Measurements from ENCODE around the gene ABHD16A. TPM values are rescaled to one million over a fixed set of nuclear protein-coding genes. Genes with fewer than 3 reads are reported as not detected.

The ABHD16A gene
- total and polyA plus RNA-seq, 10 donors = 30.2 to 80.7 (median 64.2) TPM

DNA sequence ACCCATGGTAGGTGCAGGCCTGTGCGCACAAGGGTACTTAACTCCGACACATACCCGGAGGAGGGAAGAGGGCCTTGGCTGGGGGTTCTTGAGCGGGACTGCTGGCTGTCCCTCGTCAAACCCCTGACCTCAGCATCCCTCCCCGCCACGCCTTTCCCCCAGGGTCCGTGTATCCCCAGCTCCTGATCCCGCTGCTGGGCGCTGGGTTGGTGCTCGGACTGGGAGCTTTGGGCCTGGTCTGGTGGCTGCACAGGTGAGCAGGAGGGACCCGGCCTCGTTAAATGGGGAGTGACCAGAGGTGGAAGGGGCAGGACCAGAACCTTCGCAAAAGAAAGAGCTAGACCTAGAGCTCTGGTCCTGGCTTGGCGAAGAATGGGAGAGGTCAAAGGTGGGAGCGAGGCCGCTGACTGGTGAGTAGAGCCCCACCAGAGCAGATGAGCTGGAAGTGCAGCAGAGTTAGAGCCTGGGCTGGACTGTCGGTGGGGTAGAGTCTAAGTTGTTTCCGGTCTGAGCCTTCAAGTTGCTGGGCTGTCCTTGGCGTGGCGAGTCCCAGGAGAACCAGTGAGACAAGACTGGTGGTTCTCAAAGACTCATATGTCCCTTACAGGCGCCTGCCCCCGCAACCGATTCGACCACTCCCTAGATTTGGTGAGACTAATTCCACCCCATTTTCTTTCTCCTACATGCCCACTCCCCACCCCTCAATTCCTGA lies 21.0 kb upstream of the ABHD16A start:
- intact Hi-C loops (cut with DNase I; ENCODE audit: low total_unique reads) = no loop called here
- H3K27ac ChIP-seq = no peak overlapping the region
- TF ChIP-seq POLR2A (IDR thresholded peaks at IDR 0.05) = no peak
- TF ChIP-seq, protein P1, sequence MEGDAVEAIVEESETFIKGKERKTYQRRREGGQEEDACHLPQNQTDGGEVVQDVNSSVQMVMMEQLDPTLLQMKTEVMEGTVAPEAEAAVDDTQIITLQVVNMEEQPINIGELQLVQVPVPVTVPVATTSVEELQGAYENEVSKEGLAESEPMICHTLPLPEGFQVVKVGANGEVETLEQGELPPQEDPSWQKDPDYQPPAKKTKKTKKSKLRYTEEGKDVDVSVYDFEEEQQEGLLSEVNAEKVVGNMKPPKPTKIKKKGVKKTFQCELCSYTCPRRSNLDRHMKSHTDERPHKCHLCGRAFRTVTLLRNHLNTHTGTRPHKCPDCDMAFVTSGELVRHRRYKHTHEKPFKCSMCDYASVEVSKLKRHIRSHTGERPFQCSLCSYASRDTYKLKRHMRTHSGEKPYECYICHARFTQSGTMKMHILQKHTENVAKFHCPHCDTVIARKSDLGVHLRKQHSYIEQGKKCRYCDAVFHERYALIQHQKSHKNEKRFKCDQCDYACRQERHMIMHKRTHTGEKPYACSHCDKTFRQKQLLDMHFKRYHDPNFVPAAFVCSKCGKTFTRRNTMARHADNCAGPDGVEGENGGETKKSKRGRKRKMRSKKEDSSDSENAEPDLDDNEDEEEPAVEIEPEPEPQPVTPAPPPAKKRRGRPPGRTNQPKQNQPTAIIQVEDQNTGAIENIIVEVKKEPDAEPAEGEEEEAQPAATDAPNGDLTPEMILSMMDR (IDR thresholded peaks at IDR 0.05 in 8 of 11, conservative IDR thresholded peaks at IDR 0.05 in 3 of 11) = no peak
- peak in 1 of 3 donors; percentile 69 for TF ChIP-seq POLR2AphosphoS5 (IDR thresholded peaks at IDR 0.05)
- H3K27me3 ChIP-seq (replicated peaks in 1 of 7) = no peaks in the 10 kb centered on the region
- DNase-seq = no peak
- H3K36me3 ChIP-seq = peaks cover 0 to 32% (median 1%) of the 10 kb centered on the region in 6 donors
- no peaks in the 10 kb centered on the region for H3K9me3 ChIP-seq
- H3K4me1 ChIP-seq = peaks cover 18 to 52% (median 40%) of the 10 kb centered on the region in 6 donors
- 89 to 93% (median 90%) methylated on average over 23 to 25 of the region's 25 CpGs for WGBS, 5 donors
- H3K4me3 ChIP-seq = peak overlapping the region in 1 of 8 donors; percentile 6

DNA sequence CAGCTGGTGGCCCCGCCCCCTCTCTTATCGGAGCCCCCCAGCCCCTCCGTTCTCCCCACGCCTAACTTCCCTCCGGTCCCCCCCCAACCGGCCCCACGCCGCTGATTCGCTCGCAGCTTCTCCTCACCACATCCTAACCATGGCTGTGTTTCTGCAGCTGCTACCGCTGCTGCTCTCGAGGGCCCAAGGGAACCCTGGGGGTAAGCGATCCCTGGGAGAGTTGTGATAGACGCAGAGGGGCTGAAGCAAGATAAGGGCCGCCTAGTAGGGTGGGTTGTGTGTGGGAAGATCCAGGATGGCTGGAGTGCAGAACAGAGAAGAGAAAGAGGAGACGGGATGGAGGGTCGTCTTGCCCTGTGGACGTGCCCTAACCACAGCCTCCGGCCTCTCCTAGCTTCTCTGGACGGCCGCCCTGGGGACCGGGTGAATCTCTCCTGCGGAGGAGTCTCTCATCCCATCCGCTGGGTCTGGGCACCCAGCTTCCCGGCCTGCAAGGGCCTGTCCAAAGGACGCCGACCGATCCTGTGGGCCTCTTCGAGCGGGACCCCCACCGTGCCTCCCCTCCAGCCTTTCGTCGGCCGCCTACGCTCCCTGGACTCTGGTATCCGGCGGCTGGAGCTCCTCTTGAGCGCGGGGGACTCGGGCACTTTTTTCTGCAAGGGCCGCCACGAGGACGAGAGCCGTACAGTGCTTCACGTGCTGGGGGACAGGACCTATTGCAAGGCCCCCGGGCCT lies 20.3 kb upstream of the ABHD16A start, which contains the start of gene MPIG6B:
Gene MPIG6B (plus strand): TSS at position 129 of the 735 bp plus-strand sequence. CDS start 11 bp downstream, at position 140.
- 58 to 71% (median 63%) methylated on average over 41 to 46 of the region's 46 CpGs for WGBS, 5 donors
- peak; percentile 83 for DNase-seq
- no peaks in the 10 kb centered on the region for H3K9me3 ChIP-seq
- H3K4me3 ChIP-seq = peak within 1 kb of the TSS in 1 of 8 donors; percentile 6
- peak in 1 of 3 donors; percentile 55 for TF ChIP-seq POLR2AphosphoS5 (IDR thresholded peaks at IDR 0.05)
- no peak for TF ChIP-seq POLR2A (IDR thresholded peaks at IDR 0.05)
- H3K27ac ChIP-seq = peak within 1 kb of the TSS in 1 of 8 donors; percentile 24
- intact Hi-C loops (cut with DNase I; ENCODE audit: low total_unique reads) = no loop called here
- peaks cover 12 to 45% (median 33%) of the 10 kb centered on the region in 6 donors for H3K4me1 ChIP-seq
- peaks cover 0 to 32% (median 1%) of the 10 kb centered on the region in 6 donors for H3K36me3 ChIP-seq
- H3K27me3 ChIP-seq (replicated peaks in 1 of 7) = no peaks in the 10 kb centered on the region

DNA sequence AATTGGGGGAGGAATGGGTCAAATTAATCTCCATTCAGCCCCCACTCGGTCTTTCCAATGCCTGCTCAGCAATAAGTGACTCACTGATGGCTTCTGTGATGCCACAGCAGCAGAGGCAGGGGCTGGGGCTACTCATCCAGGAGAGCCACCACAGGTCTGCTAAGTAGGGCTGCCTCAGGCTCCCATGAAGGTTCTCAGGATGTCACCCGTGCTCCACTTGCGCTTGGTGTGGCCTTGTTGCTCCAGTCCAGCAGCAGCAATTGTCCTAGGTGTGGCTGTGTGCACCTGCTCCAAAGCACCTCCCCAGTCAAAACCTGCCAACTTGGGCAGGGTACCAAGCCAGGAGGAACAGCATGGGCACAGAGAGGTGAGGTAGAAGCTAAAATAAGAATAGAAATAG lies 19.0 kb upstream of the ABHD16A start:
- H3K27me3 ChIP-seq (replicated peaks in 1 of 7) = no peaks in the 10 kb centered on the region
- TF ChIP-seq, protein P1 (IDR thresholded peaks at IDR 0.05 in 8 of 11, conservative IDR thresholded peaks at IDR 0.05 in 3 of 11) = no peak
- TF ChIP-seq POLR2A (IDR thresholded peaks at IDR 0.05) (no peak), POLR2AphosphoS5 (IDR thresholded peaks at IDR 0.05) (no peak)
- intact Hi-C loops (cut with DNase I; ENCODE audit: low total_unique reads) = no loop called here
- DNase-seq = peak; percentile 37
- WGBS, 5 donors = 91 to 100% (median 92%) methylated on average over 3 of the region's 3 CpGs
- peaks cover 5 to 32% (median 21%) of the 10 kb centered on the region in 6 donors for H3K4me1 ChIP-seq
- peaks cover 0 to 25% (median 1%) of the 10 kb centered on the region in 6 donors for H3K36me3 ChIP-seq
- H3K27ac ChIP-seq = no peak overlapping the region
- no peak overlapping the region for H3K4me3 ChIP-seq
- no peaks in the 10 kb centered on the region for H3K9me3 ChIP-seq

DNA sequence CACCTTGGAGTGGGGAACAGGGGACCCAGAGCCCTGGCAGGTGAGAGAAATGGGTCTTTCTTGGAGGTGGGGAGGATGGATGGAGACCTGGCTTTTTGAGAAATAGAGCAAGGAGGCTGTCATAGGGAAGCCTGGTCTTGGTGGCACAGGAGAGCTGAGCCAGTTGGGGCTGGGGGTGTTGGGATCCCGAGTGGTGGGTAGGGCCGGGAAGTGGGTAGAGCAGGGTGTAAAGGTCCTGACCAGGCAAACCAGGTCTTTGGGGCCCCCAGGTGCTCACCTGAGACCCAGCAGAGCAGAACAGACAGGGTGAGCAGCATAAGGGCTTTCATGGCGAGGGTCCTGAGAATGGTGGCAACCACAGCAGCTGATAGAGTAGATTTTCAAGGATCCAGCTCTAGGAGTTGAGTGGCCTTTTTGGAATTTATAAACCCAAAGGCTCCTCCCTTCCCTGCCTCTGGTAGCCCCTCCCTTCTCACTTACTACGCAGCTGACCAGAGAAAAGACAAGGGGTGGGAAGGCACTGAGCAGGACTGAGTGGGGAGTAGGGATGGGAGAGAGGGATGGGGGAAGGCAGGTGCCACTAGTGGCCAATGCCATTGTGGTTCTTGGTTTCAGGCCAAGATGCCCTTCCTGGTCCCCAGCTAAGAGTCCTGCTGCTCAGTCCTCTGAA lies 18.4 kb upstream of the ABHD16A start, which contains the start of gene LY6G6C:
Gene LY6G6C (minus strand): TSS at position 396 of the 670 bp plus-strand sequence. CDS start 67 bp downstream, at position 329.
- Histone ChIP-seq H3K36me3 (peaks cover 0 to 18% (median 0%) of the 10 kb centered on the region in 6 donors), H3K4me1 (peaks cover 5 to 25% (median 14%) of the 10 kb centered on the region in 6 donors), H3K9me3 (no peaks in the 10 kb centered on the region), H3K27me3 (replicated peaks in 1 of 7) (no peaks in the 10 kb centered on the region), H3K27ac (no peak within 1 kb of the TSS), H3K4me3 (no peak within 1 kb of the TSS)
- intact Hi-C loops (cut with DNase I; ENCODE audit: low total_unique reads) = no loop called here
- TF ChIP-seq POLR2AphosphoS5 (IDR thresholded peaks at IDR 0.05) (no peak), POLR2A (IDR thresholded peaks at IDR 0.05) (no peak)
- TF ChIP-seq, protein P1 (IDR thresholded peaks at IDR 0.05 in 8 of 11, conservative IDR thresholded peaks at IDR 0.05 in 3 of 11) = no peak
- DNase-seq = peak; percentile 61
- 77 to 94% (median 85%) methylated on average over 3 to 4 of the region's 4 CpGs for WGBS, 5 donors
